HCT116 (cell line): ENCODE data around the gene IRF2. TPM values are rescaled to one million over a fixed set of nuclear protein-coding genes. Genes with fewer than 3 reads are reported as not detected.

Experiments used
- ATAC-seq: fragments of 200-7000 bp; cut with Tn5 transposase; 2 replicates; pipeline ENCODE4 v1.9.1; 2020; ENCODE audit warnings: mild to moderate bottlenecking, moderate library complexity
- BruUV-seq: library from RNA; stranded (reverse); fragments of 400-500 nt; replicated peaks from 2 replicates; lab custom pipeline; 2021; lab: Mats Ljungman, UMichigan
- CTCF ChIA-PET: fragments of 300-600 bp; sonication (Branson Sonifier 250); formaldehyde crosslinking; loops from one replicate; lab custom pipeline; 2021; ENCODE audit warnings: antibody characterized with exemption; lab: Charles Lee
- POLR2A ChIA-PET: fragments of 300-600, 350-600 bp; sonication (Branson Sonifier 250); formaldehyde crosslinking; loops from one replicate; lab custom pipeline; 2021; ENCODE audit warnings: antibody characterized with exemption; lab: Charles Lee
- RAD21 ChIA-PET, 2 experiments: fragments of 300-600 bp; sonication (Branson Sonifier 250); formaldehyde crosslinking; loops; one replicate each; lab custom pipeline; 2023; ENCODE audit warnings: low total read pairs in 2 of 2; ENCODE audit not compliant: uncharacterized antibody in 2 of 2, unreplicated experiment in 2 of 2, low non-redundant PET in 1 of 2; lab: Charles Lee
- DNase-seq: peaks from one replicate; pipeline ENCODE4 v3.0.0-alpha.2; 2010; ENCODE audit warnings: low read depth, low spot score
- H2AFZ ChIP-seq: fragments of 200-600 bp; shearing (Covaris generic), sonication (generic); 2 replicates; pipeline ENCODE4 v1.6.1; 2017; ENCODE audit warnings: low read depth, mixed run types, mixed read lengths, antibody characterized with exemption, low read length; ENCODE audit not compliant: poor library complexity, severe bottlenecking
- H3K27ac ChIP-seq: 2 replicates; pipeline ENCODE4 v1.5.1; 2012; ENCODE audit warnings: low read depth, low read length
- H3K27me3 ChIP-seq: fragments of 200-600 bp; sonication (generic); 2 replicates; pipeline ENCODE4 v1.6.1; 2016; ENCODE audit warnings: mixed run types, low read length, mixed read lengths; ENCODE audit not compliant: insufficient read depth
- H3K36me3 ChIP-seq, 2 experiments: fragments of 200-500 bp in 1 of 2; fragments of 200-600 bp in 1 of 2; sonication (Bioruptor generic) in 1 of 2; sonication (generic) in 1 of 2; 2 replicates each; pipeline versions ENCODE4 v1.5.1 to v1.6.1; 2014 to 2016; ENCODE audit warnings: low read length in 2 of 2, inconsistent platforms in 1 of 2, mixed read lengths in 1 of 2, mixed run types in 1 of 2; ENCODE audit not compliant: insufficient read depth in 2 of 2, control insufficient read depth in 1 of 2
- H3K4me1 ChIP-seq, 2 experiments: fragments of 200-600 bp in 1 of 2; sonication (generic) in 1 of 2; 2 replicates each; pipeline versions ENCODE4 v1.5.1 to v1.6.1; 2012 to 2017; ENCODE audit warnings: low read length in 2 of 2, inconsistent platforms in 1 of 2, mild to moderate bottlenecking in 1 of 2, mixed read lengths in 1 of 2, mixed run types in 1 of 2, moderate library complexity in 1 of 2; ENCODE audit not compliant: insufficient read depth in 2 of 2, control insufficient read depth in 1 of 2
- H3K4me2 ChIP-seq: fragments of 200-600 bp; sonication (generic); 2 replicates; pipeline ENCODE4 v1.6.1; 2017; ENCODE audit warnings: mixed run types, low read length, mixed read lengths
- H3K4me3 ChIP-seq, 2 experiments: fragments of 200-600 bp in 1 of 2; sonication (generic) in 1 of 2; replicated peaks in 1 of 2; 2 replicates each; pipeline ENCODE4 v1.5.1; 2011 to 2016; ENCODE audit warnings: low read length in 2 of 2, control low read depth in 1 of 2, low read depth in 1 of 2, mild to moderate bottlenecking in 1 of 2, mixed read lengths in 1 of 2, mixed run types in 1 of 2
- H3K79me2 ChIP-seq: fragments of 200-600 bp; sonication (generic); 2 replicates; pipeline ENCODE4 v1.6.1; 2017; ENCODE audit warnings: mild to moderate bottlenecking, mixed run types, low read length, moderate library complexity, mixed read lengths; ENCODE audit not compliant: insufficient read depth
- H3K9ac ChIP-seq: fragments of 200-600 bp; sonication (generic); 2 replicates; pipeline ENCODE4 v1.6.1; 2016; ENCODE audit warnings: low read length, mixed read lengths
- H3K9me2 ChIP-seq: fragments of 200-600 bp; sonication (generic), shearing (Covaris generic); 2 replicates; pipeline ENCODE4 v1.6.1; 2017; ENCODE audit warnings: mixed run types, mild to moderate bottlenecking, moderate library complexity; ENCODE audit not compliant: insufficient read depth
- H3K9me3 ChIP-seq, 2 experiments: fragments of 200-500 bp in 1 of 2; fragments of 200-600 bp in 1 of 2; sonication (Bioruptor generic) in 1 of 2; sonication (generic) in 1 of 2; 2 replicates each; pipeline ENCODE4 v1.6.1; 2014 to 2017; ENCODE audit warnings: low read length in 2 of 2, mixed read lengths in 2 of 2, inconsistent platforms in 1 of 2, low read depth in 1 of 2, mild to moderate bottlenecking in 1 of 2, mixed run types in 1 of 2, moderate library complexity in 1 of 2; ENCODE audit not compliant: control insufficient read depth in 1 of 2, insufficient read depth in 1 of 2
- H4K20me1 ChIP-seq: fragments of 200-600 bp; sonication (generic), shearing (Covaris generic); 2 replicates; pipeline ENCODE4 v1.6.1; 2017; ENCODE audit warnings: mixed run types, mild to moderate bottlenecking, moderate library complexity; ENCODE audit not compliant: insufficient read depth
- ATF3 ChIP-seq: IDR thresholded peaks from 2 replicates; pipeline ENCODE4 v1.6.1; 2012
- CEBPB ChIP-seq: IDR thresholded peaks from 2 replicates; pipeline ENCODE4 v1.6.1; 2012; ENCODE audit warnings: low read depth
- CTCF ChIP-seq, 3 experiments: fragments of 200-600 bp in 1 of 3; sonication (generic) in 1 of 3; IDR thresholded peaks in 2 of 3; conservative IDR thresholded peaks in 1 of 3; 2 replicates each; pipeline ENCODE4 v1.5.1; 2012 to 2017; ENCODE audit warnings: low read depth in 2 of 3, low read length in 2 of 3, antibody characterized with exemption in 1 of 3, borderline replicate concordance in 1 of 3, control low read depth in 1 of 3, mild to moderate bottlenecking in 1 of 3, mixed read lengths in 1 of 3, mixed run types in 1 of 3, moderate library complexity in 1 of 3; ENCODE audit not compliant: insufficient read depth in 1 of 3
- EGR1 ChIP-seq: IDR thresholded peaks from 2 replicates; pipeline ENCODE4 v1.6.1; 2012; ENCODE audit warnings: low read depth
- JUND ChIP-seq: IDR thresholded peaks from 2 replicates; pipeline ENCODE4 v1.6.1; 2012
- MAX ChIP-seq: IDR thresholded peaks from 2 replicates; pipeline ENCODE4 v1.6.1; 2012
- POLR2AphosphoS5 ChIP-seq: IDR thresholded peaks from 2 replicates; pipeline ENCODE4 v1.6.1; 2011; ENCODE audit warnings: mild to moderate bottlenecking, low read depth, low read length, moderate library complexity
- RAD21 ChIP-seq: IDR thresholded peaks from 2 replicates; pipeline ENCODE4 v1.6.1; 2012; ENCODE audit warnings: low read depth, mild to moderate bottlenecking
- intact Hi-C: fragments of 100-400 bp; cut with micrococcal nuclease; formaldehyde crosslinking; loops from 2 replicates; pipeline ENCODE4 v1.10.0; 2022
- total RNA-seq: library from RNA; stranded (reverse); gene quantifications from one replicate; pipeline ENCODE4 v1.2.1, GENCODE V29; 2021; ENCODE audit not compliant: unreplicated experiment

Gene IRF2
- total RNA-seq, 1 experiment from 2014 or later, result 10.6 TPM

DNA sequence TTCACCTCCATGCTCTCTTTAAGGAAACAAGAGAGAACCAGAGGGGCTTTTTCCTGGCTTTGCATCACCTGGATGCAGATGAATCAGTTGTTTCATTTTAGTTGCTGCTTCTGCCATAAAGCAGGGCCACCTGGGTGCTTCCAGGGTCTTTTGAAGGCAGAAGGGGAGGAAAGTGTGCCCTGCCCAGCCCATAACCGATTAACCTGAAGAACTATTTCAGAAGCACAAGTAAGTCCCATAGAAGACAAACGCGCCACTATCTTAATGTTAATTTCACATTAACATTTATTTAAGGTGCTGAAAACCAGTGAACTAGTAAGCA lies 32.1 kb downstream of the IRF2 start (continued):
- no peak for TF ChIP-seq CTCF (IDR thresholded peaks at IDR 0.05 in 2 of 3, conservative IDR thresholded peaks at IDR 0.05 in 1 of 3; ENCODE audit: borderline replicate concordance in 1 of 3, insufficient read depth in 1 of 3, low read depth in 2 of 3, low read length in 2 of 3)
- TF ChIP-seq JUND, result no peak
- no peak for TF ChIP-seq CEBPB
- no peak for TF ChIP-seq EGR1
- TF ChIP-seq RAD21, result no peak
- no peak for TF ChIP-seq MAX

DNA sequence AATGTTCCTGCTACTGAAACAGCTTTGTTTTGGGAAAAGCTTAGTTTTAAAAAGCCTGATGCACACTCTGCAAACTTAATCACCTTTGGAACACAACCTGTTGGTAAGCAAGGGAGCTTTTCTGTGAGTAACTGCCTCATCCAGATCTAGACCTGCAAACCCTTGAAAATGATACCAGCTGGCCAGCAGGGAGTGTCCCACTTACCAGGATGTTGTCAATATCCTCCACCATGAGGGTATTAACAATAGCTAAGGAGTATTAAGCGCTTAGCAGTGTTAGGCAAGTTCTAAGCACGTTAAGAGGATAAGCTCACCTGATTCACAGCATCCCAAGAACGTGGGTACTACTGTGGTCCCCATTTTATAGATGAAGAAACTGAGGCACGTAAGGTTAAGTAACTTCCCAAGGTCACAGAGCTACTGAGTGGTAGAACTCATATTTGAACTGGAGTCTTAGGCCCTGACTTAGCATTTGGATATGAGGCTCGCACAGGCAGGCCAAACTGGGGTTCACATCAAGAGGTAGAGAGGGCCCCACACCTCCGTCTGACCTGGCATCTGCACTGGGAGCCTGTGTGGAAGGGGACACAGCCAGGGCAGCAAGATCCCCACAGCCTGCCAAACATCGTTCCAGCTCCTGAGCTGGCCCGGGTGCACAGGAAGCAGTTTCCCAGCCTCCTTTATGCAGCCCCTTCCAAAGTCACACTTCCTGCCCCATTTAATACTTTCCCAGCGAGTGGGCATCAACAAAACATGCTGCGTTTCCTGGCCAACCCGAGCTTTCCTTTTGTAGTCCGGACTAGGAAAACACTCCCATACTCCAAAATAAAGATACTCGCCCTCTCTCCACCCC lies 32.7 kb downstream of the IRF2 start:
- RAD21 ChIA-PET, result no interaction called here
- ATAC-seq, result no peak
- H4K20me1 ChIP-seq, result no peaks in the 10 kb centered on the region
- no peak overlapping the region for H2AFZ ChIP-seq
- no peak for TF ChIP-seq ATF3
- TF ChIP-seq JUND, result no peak
- TF ChIP-seq POLR2AphosphoS5, result no peak
- H3K36me3 ChIP-seq, result no peaks in the 10 kb centered on the region
- DNase-seq, result no peak
- intact Hi-C loops, result no loop called here
- H3K4me1 ChIP-seq, result no peaks in the 10 kb centered on the region
- no peaks in the 10 kb centered on the region for H3K9me3 ChIP-seq
- no peaks in the 10 kb centered on the region for H3K27me3 ChIP-seq
- no peak overlapping the region for H3K27ac ChIP-seq
- no TSS peak for BruUV-seq
- H3K4me3 ChIP-seq, result no peak overlapping the region
- no peak overlapping the region for H3K4me2 ChIP-seq
- CTCF ChIA-PET, result no interaction called here
- no peak overlapping the region for H3K9ac ChIP-seq
- POLR2A ChIA-PET, result no interaction called here
- no peaks in the 10 kb centered on the region for H3K79me2 ChIP-seq
- no peaks in the 10 kb centered on the region for H3K9me2 ChIP-seq
